Stimulated activated CD4-positive, alpha-beta T cell treated with anti-CD3 and anti-CD28 coated beads, Interleukin-1b, Interleukin-23, amount 100 ng/mL, for 1 hour (primary cell): ENCODE results near the gene MEGF10.
"Not testable (repeated sequence)": the region's sequence is repeated elsewhere in the genome, so short reads cannot be mapped to it uniquely, and the experiment has no call there.

Experiments
- DNase-seq, 2 donors: peaks; one replicate each; pipeline ENCODE4 v3.0.0-alpha.2; 2020; ENCODE audit warnings: low read depth in 2 of 2

The MEGF10 gene

GRCh38 chr5:127290019-127290945, at the start of gene MEGF10:
TSS of gene MEGF10 (plus strand) at chr5:127290796. CDS start at chr5:127331309, 40,513 bp downstream.
- no peak for DNase-seq

DNA sequence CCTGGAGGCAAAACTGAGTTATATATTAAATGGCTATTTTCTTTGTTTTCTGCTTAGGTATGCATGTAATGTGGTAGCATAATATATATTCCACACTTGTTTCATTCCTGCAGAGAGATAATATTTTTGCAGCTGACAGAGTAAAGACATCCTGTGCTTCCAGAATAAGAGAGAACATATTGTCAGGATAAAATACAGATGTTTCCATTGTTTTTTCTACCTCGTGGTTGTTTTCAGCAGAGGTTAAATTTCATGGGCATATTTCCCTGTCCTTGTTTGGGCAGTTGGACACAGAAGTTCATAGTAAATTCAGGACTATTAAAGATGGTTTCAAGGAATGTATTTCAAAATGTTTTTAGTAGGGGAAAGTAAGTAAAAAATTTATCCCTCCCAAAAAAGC, 47.6 kb upstream of the MEGF10 start:
- no peak for DNase-seq

GRCh38 chr5:127254729-127255284, 35.8 kb upstream of the MEGF10 start:
- no peak for DNase-seq

DNA sequence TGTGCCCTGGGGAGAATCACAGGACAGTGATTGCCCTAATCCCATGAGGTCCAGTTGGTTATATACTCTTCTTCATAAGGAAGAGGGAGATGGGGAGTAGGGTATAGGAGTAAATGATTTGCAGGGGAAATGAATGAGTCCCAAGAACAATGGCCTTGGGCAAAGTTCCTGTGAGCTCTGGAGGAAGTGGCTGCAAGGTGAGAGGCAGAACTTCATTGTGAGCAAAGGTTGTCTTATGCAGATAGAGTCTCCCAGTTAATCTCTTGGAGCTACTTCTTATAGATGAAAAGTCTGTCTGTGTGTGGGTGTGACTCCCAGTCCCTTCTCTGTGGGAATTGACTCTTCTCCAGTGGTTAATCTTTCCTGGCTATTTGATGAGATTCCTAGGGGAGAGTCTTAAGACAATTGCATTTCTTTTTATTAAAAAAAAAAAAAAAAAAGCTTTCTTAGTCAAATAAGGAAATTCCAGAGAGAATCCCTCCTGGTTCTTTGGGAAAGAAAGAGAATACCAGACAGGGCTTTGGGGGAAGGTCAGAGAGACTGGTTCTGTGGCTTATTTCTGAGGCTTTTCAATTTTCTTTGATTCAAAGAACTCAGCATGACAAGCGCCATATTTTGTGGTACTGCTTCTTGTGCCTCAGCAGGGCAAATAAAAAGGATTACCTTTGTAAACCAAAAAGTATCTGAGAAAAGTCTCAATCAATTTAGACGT, 33.6 kb upstream of the MEGF10 start:
- no peak for DNase-seq

DNA sequence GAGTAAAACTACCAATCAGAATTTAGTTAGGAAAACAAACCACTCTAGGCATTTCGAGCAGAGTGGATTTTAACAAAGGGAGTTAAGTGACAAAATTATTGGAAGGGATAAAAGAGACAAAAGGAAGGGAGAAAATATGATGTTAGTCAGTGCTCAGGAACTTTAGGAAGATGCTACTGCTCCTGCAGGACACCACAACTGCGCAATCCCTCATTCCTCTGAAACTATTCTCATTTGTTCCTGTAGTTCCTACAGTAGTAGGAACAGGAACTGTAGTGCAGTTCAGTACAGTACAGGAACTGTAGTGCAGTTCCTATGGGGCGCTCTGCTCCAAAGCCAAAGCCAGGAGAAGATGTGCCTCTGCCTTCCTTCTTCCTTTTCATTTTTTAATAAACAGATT, 29.9 kb upstream of the MEGF10 start:
- DNase-seq, result no peak

DNA sequence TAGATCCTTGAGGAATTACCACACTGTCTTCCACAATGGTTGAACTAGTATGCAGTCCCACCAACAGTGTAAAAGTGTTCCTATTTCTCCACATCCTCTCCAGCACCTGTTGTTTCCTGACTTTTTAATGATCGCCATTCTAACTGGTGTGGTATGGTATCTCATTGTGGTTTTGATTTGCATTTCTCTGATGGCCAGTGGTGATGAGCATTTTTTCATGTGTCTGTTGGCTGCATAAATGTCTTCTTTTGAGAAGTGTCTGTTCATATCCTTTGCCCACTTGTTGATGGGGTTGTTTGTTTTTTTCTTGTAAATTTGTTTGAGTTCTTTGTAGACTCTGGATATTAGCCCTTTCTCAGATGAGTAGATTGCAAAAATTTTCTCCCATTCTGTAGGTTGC, 25.1 kb upstream of the MEGF10 start:
- DNase-seq, result not testable (repeated sequence)

GRCh38 chr5:127268342-127268741, 22.3 kb upstream of the MEGF10 start:
- DNase-seq, result not testable (repeated sequence)

DNA sequence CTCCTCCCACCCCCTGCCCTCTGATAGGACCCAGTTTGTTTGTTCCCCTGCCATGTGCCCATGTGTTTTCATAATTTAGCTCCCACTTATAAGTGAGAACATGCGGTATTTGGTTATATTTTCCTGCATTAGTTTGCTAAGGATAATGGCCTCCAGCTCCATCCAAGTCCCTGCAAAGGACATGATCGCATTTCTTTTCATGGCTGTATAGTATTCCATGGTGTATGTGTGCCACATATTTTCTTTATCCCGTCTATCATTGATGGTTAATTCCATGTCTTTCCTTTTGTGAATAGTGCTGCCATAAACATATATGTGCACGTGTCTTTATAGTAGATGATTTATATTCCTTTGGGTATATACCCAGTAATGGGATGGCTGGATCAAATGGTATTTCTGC, 19.9 kb upstream of the MEGF10 start:
- not testable (repeated sequence) for DNase-seq

DNA sequence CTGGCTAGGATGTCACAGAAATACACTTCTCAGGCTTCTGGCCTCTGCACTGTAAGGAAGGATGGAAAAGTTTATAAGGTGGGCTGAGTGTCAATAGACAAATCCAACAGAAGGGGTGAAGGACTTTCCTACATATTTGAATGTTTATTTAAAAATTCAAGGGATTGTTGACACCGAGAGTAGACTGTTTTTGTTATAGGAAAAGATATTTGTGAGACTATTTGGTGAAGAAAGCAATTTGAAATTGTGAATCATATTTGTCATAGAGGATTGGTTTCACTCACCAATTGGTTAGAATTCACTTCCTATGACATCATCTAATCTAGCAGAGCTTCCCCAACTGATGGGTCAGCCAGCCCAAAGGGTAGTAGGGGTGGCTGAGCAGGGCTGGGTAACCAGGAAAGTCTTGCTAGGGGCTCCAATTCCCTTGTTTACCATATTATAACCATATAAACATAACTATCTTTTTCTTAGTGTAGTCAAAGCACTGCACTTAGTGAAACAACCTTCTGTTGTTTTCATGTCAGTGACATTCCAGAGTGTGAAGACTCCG, 14.9 kb upstream of the MEGF10 start:
- DNase-seq, result no peak

GRCh38 chr5:127280491-127281220, 9.9 kb upstream of the MEGF10 start:
- DNase-seq, result no peak

DNA sequence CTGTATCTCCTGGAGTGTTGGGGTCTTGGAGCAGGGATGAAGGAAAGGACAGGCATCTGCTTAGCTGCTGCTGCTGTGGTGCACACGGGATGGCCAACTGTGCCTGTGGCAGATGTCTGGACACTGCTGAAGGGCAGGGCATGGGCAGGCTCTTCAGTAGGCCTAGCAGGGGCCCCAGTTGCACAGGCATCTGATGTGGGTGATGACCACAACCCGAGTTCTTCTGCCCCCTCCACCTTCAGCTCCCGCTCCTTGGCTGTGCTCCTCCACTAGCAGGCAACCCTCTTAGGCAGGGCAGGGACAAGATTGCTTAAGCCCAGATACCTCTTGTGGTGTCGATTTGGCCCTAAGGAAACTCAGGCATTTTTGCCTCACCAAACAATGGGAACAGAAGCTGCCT, 9.0 kb upstream of the MEGF10 start:
- no peak for DNase-seq

DNA sequence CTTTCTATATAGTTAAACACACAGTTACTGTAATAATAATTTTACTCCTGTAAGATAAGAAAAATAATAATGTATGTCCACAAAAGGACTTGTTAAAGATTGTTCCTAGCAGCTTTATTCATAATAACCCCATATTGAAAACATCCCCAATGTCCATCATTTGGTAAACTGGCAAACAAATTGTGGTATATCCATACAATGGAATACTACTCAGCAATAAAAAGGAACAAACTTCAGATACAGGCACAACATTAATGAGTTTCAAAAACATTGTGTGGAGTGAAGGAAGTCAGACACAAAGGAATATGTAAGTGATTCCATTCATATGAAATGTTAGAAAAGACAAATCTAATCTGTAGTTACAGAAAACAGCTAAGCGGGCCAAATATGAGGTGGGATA, 1.9 kb upstream of the MEGF10 start:
- DNase-seq, result no peak

GRCh38 chr5:127290946-127291693, 524 bp downstream of the MEGF10 start:
- DNase-seq, result no peak

DNA sequence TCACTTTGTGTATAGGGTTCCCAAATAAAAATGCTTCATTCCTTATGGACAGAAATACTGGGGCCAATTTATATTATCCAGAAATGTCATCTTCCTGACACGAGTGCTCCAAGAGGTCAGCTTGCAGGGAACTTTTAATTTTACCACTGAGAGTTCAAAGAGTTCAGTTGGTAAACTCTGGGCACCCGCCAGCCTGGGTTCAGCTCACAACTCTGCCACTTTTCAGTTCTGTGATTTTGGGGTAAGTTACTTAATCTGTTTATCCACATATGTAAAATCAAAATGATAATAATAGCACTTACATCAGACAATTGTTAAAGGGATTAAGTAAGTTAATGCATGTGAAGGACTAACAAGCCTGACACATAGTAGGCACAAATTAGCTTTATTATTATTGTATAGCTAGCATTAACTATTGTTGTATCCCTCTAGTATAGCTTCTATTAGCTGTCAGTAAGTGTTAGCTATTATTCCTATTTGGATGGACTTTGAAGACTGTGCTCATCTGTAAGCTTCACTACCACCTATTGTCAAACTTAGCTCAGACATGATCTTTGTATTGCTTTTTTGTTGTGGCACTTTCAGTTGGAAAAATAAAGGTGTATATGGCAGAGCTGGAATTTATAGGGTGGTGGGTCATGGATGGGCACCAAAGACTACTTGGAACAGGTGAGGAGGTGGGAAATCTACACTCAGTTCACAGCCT, 1.6 kb downstream of the MEGF10 start:
- no peak for DNase-seq

DNA sequence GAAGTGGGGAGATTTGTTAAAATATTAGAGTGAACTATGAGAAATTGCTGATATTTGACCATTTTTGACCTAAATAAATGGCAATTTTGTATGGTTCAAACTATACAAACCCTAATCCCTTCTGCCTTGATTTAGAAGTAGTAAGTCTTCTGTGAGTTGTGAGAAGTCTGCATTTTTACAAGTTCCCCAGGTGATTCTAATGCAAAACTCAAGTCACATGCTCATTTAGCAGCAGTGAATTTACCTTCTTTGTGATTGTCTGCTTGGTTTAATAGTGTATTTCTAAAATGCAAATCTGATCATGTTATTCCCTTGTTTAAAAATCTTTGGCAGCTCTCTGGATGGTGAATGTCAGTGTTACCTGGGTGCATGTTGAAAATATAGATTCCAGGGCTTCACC, 2.8 kb downstream of the MEGF10 start:
- DNase-seq, result no peak

DNA sequence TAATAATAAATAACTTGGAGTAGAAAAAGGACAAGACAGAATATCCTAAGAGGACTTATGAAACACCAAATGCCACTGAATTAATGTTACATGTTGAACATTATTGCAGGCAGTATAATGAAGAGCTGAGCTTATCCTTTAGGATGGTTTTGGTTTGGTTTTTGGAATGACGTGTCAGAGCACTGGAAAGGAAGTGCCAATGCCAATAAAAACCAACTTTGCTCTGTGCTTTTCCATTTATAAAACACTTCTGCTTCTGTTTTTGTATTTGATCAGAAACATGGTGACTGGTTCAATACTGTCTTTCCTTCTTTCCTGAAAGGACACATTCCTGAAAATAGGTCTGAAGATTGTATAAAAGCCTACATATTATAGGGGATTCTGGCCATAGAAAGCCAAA, 4.2 kb downstream of the MEGF10 start:
- no peak for DNase-seq

GRCh38 chr5:127295454-127295853, 4.9 kb downstream of the MEGF10 start:
- no peak for DNase-seq

DNA sequence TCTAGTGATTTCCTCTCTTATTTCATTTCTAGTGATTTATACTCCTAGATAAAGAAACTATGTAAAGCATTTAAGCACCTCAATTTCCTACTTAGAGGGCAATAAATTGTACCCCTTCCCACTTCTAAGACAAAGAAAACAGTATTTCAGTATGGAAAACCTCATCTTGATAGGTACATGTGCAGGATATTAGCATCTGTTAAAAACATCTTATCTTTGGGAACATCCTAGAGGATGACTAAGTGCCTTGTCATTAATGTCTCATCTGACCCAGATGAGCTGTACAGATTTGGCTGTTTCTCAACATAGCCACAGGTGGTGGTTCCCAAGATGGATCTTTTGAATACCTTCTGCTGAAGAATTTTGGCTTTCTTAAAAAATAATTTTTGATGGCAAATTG, 5.7 kb downstream of the MEGF10 start:
- DNase-seq, result no peak

DNA sequence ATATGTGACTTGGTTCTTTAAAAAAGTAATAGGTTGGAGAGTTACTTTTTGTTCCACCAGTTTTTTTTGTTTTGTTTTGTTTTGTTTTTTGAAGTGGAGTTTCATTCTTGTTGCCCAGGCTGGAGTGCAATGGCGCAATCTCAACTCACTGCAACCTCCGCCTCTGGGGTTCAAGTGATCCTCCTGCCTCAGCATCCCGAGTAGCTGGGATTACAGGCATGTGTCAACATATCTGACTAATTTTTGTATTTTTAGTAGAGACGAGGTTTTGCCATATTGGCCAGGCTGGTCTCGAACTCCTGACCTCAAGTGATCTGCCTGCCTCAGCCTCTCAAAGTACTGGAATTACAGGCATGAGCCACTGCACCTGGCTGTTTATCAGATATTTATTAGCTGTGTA, 6.3 kb downstream of the MEGF10 start:
- DNase-seq, result not testable (repeated sequence)

DNA sequence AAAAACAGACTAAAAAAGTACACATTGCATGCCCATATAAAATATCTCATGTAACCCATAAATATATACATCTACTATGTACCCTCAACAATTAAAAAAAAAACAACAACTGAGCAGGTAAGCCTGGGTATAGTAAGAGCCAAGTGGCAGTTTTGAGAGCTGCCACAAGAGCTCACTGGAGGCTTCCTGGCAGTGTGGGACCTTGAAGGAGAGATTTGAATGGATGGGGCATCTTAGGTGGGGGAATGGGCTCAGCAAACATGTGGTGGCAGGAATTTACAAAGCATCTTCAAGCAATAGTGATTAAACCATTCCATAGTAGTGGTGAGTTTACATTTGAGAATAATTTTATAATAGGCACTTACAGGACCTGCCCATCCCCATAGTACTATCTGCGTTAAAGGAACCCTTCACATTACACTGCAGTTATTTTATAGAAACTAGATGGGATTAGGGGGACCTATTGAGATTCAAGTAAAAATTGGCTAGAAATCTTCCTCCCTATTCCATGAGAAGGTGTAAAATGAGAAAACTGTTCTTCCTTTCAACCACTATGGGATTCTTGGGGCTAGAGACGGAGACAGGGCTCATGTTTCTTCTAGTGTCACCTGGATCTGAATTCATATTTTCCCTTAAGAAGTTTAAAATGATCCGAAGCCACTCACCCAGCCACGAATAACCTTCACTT, 6.9 kb downstream of the MEGF10 start:
- no peak for DNase-seq
